Liver (tissue), 9 donors: ENCODE measurements around the gene INPP5A. TPM values are rescaled to one million over a fixed set of nuclear protein-coding genes. Genes with fewer than 3 reads are reported as not detected.

Experiments used
- DNase-seq: peaks from one replicate; pipeline ENCODE4 v3.0.0-alpha.2; 2017; ENCODE audit warnings: low spot score
- H3K27ac ChIP-seq, 2 donors: one replicate each; pipeline ENCODE4 v1.7.0; 2013; ENCODE audit warnings: inconsistent platforms in 2 of 2, low read length in 2 of 2, control low read depth in 1 of 2, low read depth in 1 of 2, mild to moderate bottlenecking in 1 of 2
- H3K27me3 ChIP-seq, 4 donors: one replicate each; pipeline versions ENCODE4 v1.6.1 to v1.7.0; 2013; ENCODE audit warnings: low read length in 3 of 4, inconsistent platforms in 1 of 4, mild to moderate bottlenecking in 1 of 4, moderate library complexity in 1 of 4; ENCODE audit not compliant: control insufficient read depth in 4 of 4, insufficient read depth in 4 of 4
- H3K36me3 ChIP-seq, 4 donors: one replicate each; pipeline versions ENCODE4 v1.6.1 to v1.7.0; 2013; ENCODE audit warnings: low read length in 3 of 4, mild to moderate bottlenecking in 3 of 4, low read depth in 1 of 4, moderate library complexity in 1 of 4; ENCODE audit not compliant: control insufficient read depth in 4 of 4, insufficient read depth in 3 of 4
- H3K4me1 ChIP-seq, 4 donors: one replicate each; pipeline versions ENCODE4 v1.6.1 to v1.7.0; 2013; ENCODE audit warnings: low read length in 3 of 4, mild to moderate bottlenecking in 3 of 4, moderate library complexity in 1 of 4; ENCODE audit not compliant: control insufficient read depth in 4 of 4, insufficient read depth in 4 of 4
- H3K4me3 ChIP-seq, 3 donors: one replicate each; pipeline versions ENCODE4 v1.6.1 to v1.7.0; 2013; ENCODE audit warnings: low read length in 3 of 3, control low read depth in 1 of 3, low read depth in 1 of 3, mild to moderate bottlenecking in 1 of 3
- H3K9ac ChIP-seq, 2 donors: one replicate each; pipeline ENCODE4 v1.7.0; 2013; ENCODE audit warnings: low read length in 2 of 2, mild to moderate bottlenecking in 2 of 2, moderate library complexity in 2 of 2, control low read depth in 1 of 2, low read depth in 1 of 2
- H3K9me3 ChIP-seq, 4 donors: one replicate each; pipeline versions ENCODE4 v1.6.1 to v1.7.0; 2013; ENCODE audit warnings: low read length in 3 of 4; ENCODE audit not compliant: control insufficient read depth in 4 of 4
- EGR1 ChIP-seq, 2 donors: IDR thresholded peaks; 2 replicates each; pipeline ENCODE4 v1.6.1; 2016 to 2018; ENCODE audit warnings: antibody characterized with exemption in 2 of 2, low read depth in 2 of 2
- FOXA1 ChIP-seq: IDR thresholded peaks from 2 replicates; pipeline ENCODE4 v1.6.1; 2016; ENCODE audit warnings: antibody characterized with exemption
- GABPA ChIP-seq, 2 donors: IDR thresholded peaks in 1 of 2; conservative IDR thresholded peaks in 1 of 2; 2 replicates each; pipeline ENCODE4 v1.6.1; 2016; ENCODE audit warnings: antibody characterized with exemption in 2 of 2, mild to moderate bottlenecking in 1 of 2, moderate library complexity in 1 of 2
- HNF4A ChIP-seq, 2 donors: conservative IDR thresholded peaks; 2 replicates each; pipeline ENCODE4 v1.6.1; 2016; ENCODE audit warnings: antibody characterized with exemption in 2 of 2, mild to moderate bottlenecking in 2 of 2
- HNF4G ChIP-seq: IDR thresholded peaks from 2 replicates; pipeline ENCODE4 v1.6.1; 2016; ENCODE audit warnings: antibody characterized with exemption
- JUND ChIP-seq, 2 donors: IDR thresholded peaks; 2 replicates each; pipeline ENCODE4 v1.6.1; 2016; ENCODE audit warnings: antibody characterized with exemption in 2 of 2
- NR2F2 ChIP-seq: IDR thresholded peaks from 2 replicates; pipeline ENCODE4 v1.6.1; 2016; ENCODE audit warnings: antibody characterized with exemption
- RAD21 ChIP-seq, 2 donors: IDR thresholded peaks; 2 replicates each; pipeline ENCODE4 v1.6.1; 2016; ENCODE audit warnings: antibody characterized with exemption in 2 of 2, mild to moderate bottlenecking in 2 of 2
- REST ChIP-seq: IDR thresholded peaks from 2 replicates; pipeline ENCODE4 v1.6.1; 2016; ENCODE audit warnings: antibody characterized with exemption, mild to moderate bottlenecking
- RXRA ChIP-seq, 2 donors: IDR thresholded peaks; 2 replicates each; pipeline ENCODE4 v1.6.1; 2017 to 2018; ENCODE audit warnings: antibody characterized with exemption in 2 of 2, mild to moderate bottlenecking in 1 of 2
- SP1 ChIP-seq: IDR thresholded peaks from 2 replicates; pipeline ENCODE4 v1.6.1; 2018; ENCODE audit warnings: antibody characterized with exemption, mild to moderate bottlenecking
- YY1 ChIP-seq: IDR thresholded peaks from 2 replicates; pipeline ENCODE4 v1.6.1; 2016; ENCODE audit warnings: antibody characterized with exemption, mild to moderate bottlenecking
- ZBTB33 ChIP-seq: IDR thresholded peaks from 2 replicates; pipeline ENCODE4 v1.6.1; 2016; ENCODE audit warnings: antibody characterized with exemption
- WGBS: extraction: QIAGEN DNeasy Blood & Tissue Kit; methylation state at CpG from one replicate; pipeline ENCODE4 v1.1.7; 2013; 5-methylcytosine and 5-hydroxymethylcytosine counted together
- polyA plus RNA-seq, 2 donors: library from polyadenylated mRNA; stranded (reverse) in 1 of 2; unstranded in 1 of 2; fragments of 200-250 nt in 1 of 2; fragments of >200 nt in 1 of 2; fragmentation: Nextera tagmentation in 1 of 2; extraction: Ambion mirVana in 1 of 2; gene quantifications; one replicate each; pipeline versions ENCODE4 v1.2.1 to v1.2.3, GENCODE V29; 2013 to 2015
- total RNA-seq, 2 donors: library from RNA; depleted of rRNA; stranded (reverse); fragments of >200 nt; gene quantifications; one replicate each; pipeline ENCODE4 v1.2.3, GENCODE V29; 2014
- TF ChIP-seq, protein P1 (sequence below): IDR thresholded peaks from 2 replicates; pipeline ENCODE4 v1.6.1; 2016; ENCODE audit warnings: antibody characterized with exemption
- TF ChIP-seq, protein P2 (sequence below): IDR thresholded peaks from 2 replicates; pipeline ENCODE4 v1.6.1; 2016; ENCODE audit warnings: antibody characterized with exemption
- donor health status: healthy.
- donor health status: healthy.
- donor health status: healthy.
- donor health status: healthy.
- donor health status: healthy.

INPP5A gene
- total and polyA plus RNA-seq, 4 donors = 4.3 to 26.5 (median 10.9) TPM

- Histone ChIP-seq H3K27me3 (no peaks in the 10 kb centered on the region), H3K4me1 (no peaks in the 10 kb centered on the region), H3K27ac (no peak overlapping the region), H3K9ac (no peak overlapping the region), H3K36me3 (peaks cover 0 to 19% (median 5%) of the 10 kb centered on the region in 4 donors), H3K9me3 (peaks cover 0 to 3% (median 0%) of the 10 kb centered on the region in 4 donors), H3K4me3 (no peak overlapping the region)
- DNase-seq = no peak
- TF ChIP-seq FOXA1 (no peak), HNF4G (no peak), RAD21 (IDR thresholded peaks at IDR 0.05) (no peak)
- WGBS = 95% methylated on average over 18 of the region's 18 CpGs
Observed at GRCh38 chr10:132699411-132700155, 162.0 kb downstream of the INPP5A start.

GRCh38 chr10:132700156-132701098, 162.8 kb downstream of the INPP5A start:
- no peak overlapping the region for H3K27ac ChIP-seq
- no peak for DNase-seq
- peaks cover under 1 to 19% (median 6%) of the 10 kb centered on the region in 4 donors for H3K36me3 ChIP-seq

DNA sequence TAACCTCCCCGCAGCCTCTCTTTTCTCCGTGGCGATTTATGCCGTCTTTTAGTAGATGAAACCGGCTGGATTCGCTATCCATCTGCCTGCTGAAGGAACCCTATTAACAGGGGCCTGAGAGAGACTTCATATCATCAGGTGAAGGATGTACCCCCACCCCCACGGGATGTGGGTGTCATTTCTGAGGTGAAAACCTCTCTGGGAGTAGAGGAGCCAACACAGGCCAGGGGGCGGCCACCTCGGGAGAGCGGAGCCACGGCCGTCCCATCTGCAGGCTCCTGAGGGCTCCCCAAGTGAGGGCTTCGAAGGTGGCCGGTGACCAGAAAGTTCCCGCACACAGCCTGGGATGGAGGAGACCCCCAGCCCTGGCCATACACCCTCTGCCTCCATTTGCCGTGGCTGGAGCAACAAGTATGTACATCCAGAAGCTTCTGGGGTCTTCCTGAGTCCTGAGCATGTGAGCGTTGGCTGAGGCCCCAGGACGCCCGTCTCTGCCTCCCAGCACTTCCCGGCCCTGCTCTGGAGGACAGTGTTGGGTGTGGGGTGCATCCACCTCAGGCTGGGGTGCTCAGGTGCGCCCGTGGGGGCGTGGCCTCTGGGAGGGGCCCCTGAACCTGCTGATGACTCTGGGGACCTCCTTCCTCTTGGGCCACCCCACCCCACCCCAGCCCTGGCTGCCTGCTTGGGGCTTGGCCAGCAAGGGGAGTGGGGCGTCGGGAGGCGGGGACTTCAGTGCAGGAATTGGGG, 163.7 kb downstream of the INPP5A start:
- no peaks in the 10 kb centered on the region for H3K27me3 ChIP-seq
- no peak overlapping the region for H3K9ac ChIP-seq
- H3K27ac ChIP-seq = no peak overlapping the region
- no peak overlapping the region for H3K4me3 ChIP-seq
- no peaks in the 10 kb centered on the region for H3K9me3 ChIP-seq
- no peak for DNase-seq
- WGBS = 94% methylated on average over 26 of the region's 26 CpGs
- H3K4me1 ChIP-seq = no peaks in the 10 kb centered on the region
- TF ChIP-seq JUND (IDR thresholded peaks at IDR 0.05) (no peak), ZBTB33 (no peak), SP1 (no peak), RXRA (IDR thresholded peaks at IDR 0.05) (no peak), YY1 (no peak), HNF4A (conservative IDR thresholded peaks at IDR 0.05) (no peak), REST (no peak), NR2F2 (no peak), GABPA (IDR thresholded peaks at IDR 0.05 in 1 of 2, conservative IDR thresholded peaks at IDR 0.05 in 1 of 2) (no peak), EGR1 (IDR thresholded peaks at IDR 0.05; ENCODE audit: low read depth in 2 of 2) (no peak)
- TF ChIP-seq, protein P1, sequence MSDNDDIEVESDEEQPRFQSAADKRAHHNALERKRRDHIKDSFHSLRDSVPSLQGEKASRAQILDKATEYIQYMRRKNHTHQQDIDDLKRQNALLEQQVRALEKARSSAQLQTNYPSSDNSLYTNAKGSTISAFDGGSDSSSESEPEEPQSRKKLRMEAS = no peak
- TF ChIP-seq, protein P2, sequence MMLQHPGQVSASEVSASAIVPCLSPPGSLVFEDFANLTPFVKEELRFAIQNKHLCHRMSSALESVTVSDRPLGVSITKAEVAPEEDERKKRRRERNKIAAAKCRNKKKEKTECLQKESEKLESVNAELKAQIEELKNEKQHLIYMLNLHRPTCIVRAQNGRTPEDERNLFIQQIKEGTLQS = no peak
- peaks cover 3 to 19% (median 6%) of the 10 kb centered on the region in 4 donors for H3K36me3 ChIP-seq

More at GRCh38 chr10:132700156-132701098, 162.8 kb downstream of the INPP5A start:
- Histone ChIP-seq H3K27me3 (no peaks in the 10 kb centered on the region), H3K4me3 (no peak overlapping the region), H3K9ac (no peak overlapping the region), H3K4me1 (no peaks in the 10 kb centered on the region), H3K9me3 (no peaks in the 10 kb centered on the region)
- 85% methylated on average over 27 of the region's 27 CpGs for WGBS
- no peak for TF ChIP-seq NR2F2
